ENCODE results near the gene CAT. TPM values are rescaled to one million over a fixed set of nuclear protein-coding genes. Genes with fewer than 3 reads are reported as not detected.

Gene CAT
- total RNA-seq, 1 experiment from 2014 or later = 26.6 TPM

- intact Hi-C loops (cut with micrococcal nuclease; ENCODE audit: unreplicated experiment) = no loop called here
- ChIA-PET CTCF (interaction anchor here (0.7 kb wide), 1 partner anchor 119 kb away, joined by 3 read pairs; no protein-coding TSS in a partner anchor), POLR2A (ENCODE audit: low non-redundant PET) (no interaction called here)
- Histone ChIP-seq H3K36me3 (ENCODE audit: insufficient read depth, low read length, poor library complexity, severe bottlenecking) (peaks cover 3% of the 10 kb centered on the region), H3K4me1 (ENCODE audit: insufficient read depth, low read length, poor library complexity, severe bottlenecking) (peaks cover 10% of the 10 kb centered on the region), H3K27me3 (replicated peaks; ENCODE audit: insufficient read depth, low read depth, low read length, poor library complexity) (no peaks in the 10 kb centered on the region), H3K4me3 (ENCODE audit: low read depth, low read length, poor library complexity, severe bottlenecking) (no peak overlapping the region), H3K9me3 (ENCODE audit: low read depth, low read length, poor library complexity, severe bottlenecking) (no peaks in the 10 kb centered on the region), H3K27ac (ENCODE audit: low read depth, low read length, poor library complexity, severe bottlenecking) (no peak overlapping the region)
- no TSS peak for BruUV-seq (replicated peaks)
- TF ChIP-seq CTCF (conservative IDR thresholded peaks at IDR 0.05; ENCODE audit: low read depth, low read length) = no peak
- no peak for TF ChIP-seq EZH2 (IDR thresholded peaks at IDR 0.05; ENCODE audit: borderline replicate concordance, low read depth, low read length, poor library complexity, severe bottlenecking)
- DNase-seq (ENCODE audit: low spot score) = no peak
These were observed 10.3 kb downstream of the CAT start for GRCh38 chr11:34449013-34449412.

- no peak for TF ChIP-seq CTCF (conservative IDR thresholded peaks at IDR 0.05; ENCODE audit: low read depth, low read length)
- no peak for TF ChIP-seq EZH2 (IDR thresholded peaks at IDR 0.05; ENCODE audit: borderline replicate concordance, low read depth, low read length, poor library complexity, severe bottlenecking)
- peaks cover 9% of the 10 kb centered on the region for H3K36me3 ChIP-seq (ENCODE audit: insufficient read depth, low read length, poor library complexity, severe bottlenecking)
- no peaks in the 10 kb centered on the region for H3K4me1 ChIP-seq (ENCODE audit: insufficient read depth, low read length, poor library complexity, severe bottlenecking)
- POLR2A ChIA-PET (ENCODE audit: low non-redundant PET) = no interaction called here
- intact Hi-C loops (cut with micrococcal nuclease; ENCODE audit: unreplicated experiment) = no loop called here
- no peak overlapping the region for H3K27ac ChIP-seq (ENCODE audit: low read depth, low read length, poor library complexity, severe bottlenecking)
- CTCF ChIA-PET = no interaction called here
- no peaks in the 10 kb centered on the region for H3K27me3 ChIP-seq (replicated peaks; ENCODE audit: insufficient read depth, low read depth, low read length, poor library complexity)
- no peak for DNase-seq (ENCODE audit: low spot score)
- BruUV-seq (replicated peaks) = no TSS peak
- H3K4me3 ChIP-seq (ENCODE audit: low read depth, low read length, poor library complexity, severe bottlenecking) = no peak overlapping the region
- no peaks in the 10 kb centered on the region for H3K9me3 ChIP-seq (ENCODE audit: low read depth, low read length, poor library complexity, severe bottlenecking)
These were observed 12.3 kb downstream of the CAT start for GRCh38 chr11:34451053-34451452.

- no TSS peak for BruUV-seq (replicated peaks)
- no peak for TF ChIP-seq CTCF (conservative IDR thresholded peaks at IDR 0.05; ENCODE audit: low read depth, low read length)
- no peak for TF ChIP-seq EZH2 (IDR thresholded peaks at IDR 0.05; ENCODE audit: borderline replicate concordance, low read depth, low read length, poor library complexity, severe bottlenecking)
- Histone ChIP-seq H3K27me3 (replicated peaks; ENCODE audit: insufficient read depth, low read depth, low read length, poor library complexity) (no peaks in the 10 kb centered on the region), H3K4me3 (ENCODE audit: low read depth, low read length, poor library complexity, severe bottlenecking) (no peak overlapping the region), H3K36me3 (ENCODE audit: insufficient read depth, low read length, poor library complexity, severe bottlenecking) (peaks cover 15% of the 10 kb centered on the region), H3K27ac (ENCODE audit: low read depth, low read length, poor library complexity, severe bottlenecking) (no peak overlapping the region), H3K4me1 (ENCODE audit: insufficient read depth, low read length, poor library complexity, severe bottlenecking) (no peaks in the 10 kb centered on the region), H3K9me3 (ENCODE audit: low read depth, low read length, poor library complexity, severe bottlenecking) (no peaks in the 10 kb centered on the region)
- intact Hi-C loops (cut with micrococcal nuclease; ENCODE audit: unreplicated experiment) = no loop called here
- no peak for DNase-seq (ENCODE audit: low spot score)
- CTCF ChIA-PET = no interaction called here
- POLR2A ChIA-PET (ENCODE audit: low non-redundant PET) = no interaction called here
These were observed 15.7 kb downstream of the CAT start for GRCh38 chr11:34454308-34455032.
